GM12875 (cell line): ENCODE results near the gene MYT1.

ENCODE experiments used
- H3K4me3 ChIP-seq: one replicate; pipeline ENCODE4 v1.5.1; 2011; ENCODE audit warnings: low read depth, low read length, control low read depth
- TF ChIP-seq, protein P1 (sequence below): IDR thresholded peaks from 2 replicates; pipeline ENCODE4 v1.5.1; 2011; ENCODE audit warnings: low read depth, mild to moderate bottlenecking, control low read depth, inconsistent platforms, low read length, moderate library complexity, borderline replicate concordance; ENCODE audit not compliant: insufficient read depth

MYT1 gene

DNA sequence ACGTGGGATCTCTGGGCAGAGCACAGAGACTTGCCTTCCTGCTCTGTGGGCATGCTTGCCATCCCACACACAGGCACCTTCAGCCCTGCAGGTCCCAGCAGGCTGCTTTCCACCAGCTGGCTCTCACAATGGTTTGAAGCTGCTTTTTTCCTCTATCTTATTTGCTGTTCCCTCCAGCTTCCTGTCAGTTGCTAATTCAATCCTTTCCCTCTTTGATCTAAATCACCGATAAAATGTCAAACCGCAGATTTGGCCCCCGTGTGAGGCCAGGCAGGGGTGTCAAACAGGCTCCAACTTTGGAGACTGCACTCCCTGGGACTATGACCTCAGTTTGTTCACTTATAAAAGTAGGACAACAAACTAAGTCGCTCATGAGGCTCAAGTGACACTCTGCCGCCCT lies 50.7 kb downstream of the MYT1 start:
- TF ChIP-seq, protein P1, sequence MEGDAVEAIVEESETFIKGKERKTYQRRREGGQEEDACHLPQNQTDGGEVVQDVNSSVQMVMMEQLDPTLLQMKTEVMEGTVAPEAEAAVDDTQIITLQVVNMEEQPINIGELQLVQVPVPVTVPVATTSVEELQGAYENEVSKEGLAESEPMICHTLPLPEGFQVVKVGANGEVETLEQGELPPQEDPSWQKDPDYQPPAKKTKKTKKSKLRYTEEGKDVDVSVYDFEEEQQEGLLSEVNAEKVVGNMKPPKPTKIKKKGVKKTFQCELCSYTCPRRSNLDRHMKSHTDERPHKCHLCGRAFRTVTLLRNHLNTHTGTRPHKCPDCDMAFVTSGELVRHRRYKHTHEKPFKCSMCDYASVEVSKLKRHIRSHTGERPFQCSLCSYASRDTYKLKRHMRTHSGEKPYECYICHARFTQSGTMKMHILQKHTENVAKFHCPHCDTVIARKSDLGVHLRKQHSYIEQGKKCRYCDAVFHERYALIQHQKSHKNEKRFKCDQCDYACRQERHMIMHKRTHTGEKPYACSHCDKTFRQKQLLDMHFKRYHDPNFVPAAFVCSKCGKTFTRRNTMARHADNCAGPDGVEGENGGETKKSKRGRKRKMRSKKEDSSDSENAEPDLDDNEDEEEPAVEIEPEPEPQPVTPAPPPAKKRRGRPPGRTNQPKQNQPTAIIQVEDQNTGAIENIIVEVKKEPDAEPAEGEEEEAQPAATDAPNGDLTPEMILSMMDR, result no peak
- no peak overlapping the region for H3K4me3 ChIP-seq

- H3K4me3 ChIP-seq, result no peak overlapping the region
- TF ChIP-seq, protein P1, result no peak
Measured at GRCh38 chr20:64216036-64216435, 51.8 kb downstream of the MYT1 start.

- TF ChIP-seq, protein P1, result no peak
Measured at GRCh38 chr20:64216910-64217309, 52.7 kb downstream of the MYT1 start.

GRCh38 chr20:64217539-64218221 lies 53.4 kb downstream of the MYT1 start:
- TF ChIP-seq, protein P1, result no peak
- H3K4me3 ChIP-seq, result no peak overlapping the region

More at GRCh38 chr20:64216910-64217309, 52.7 kb downstream of the MYT1 start:
- H3K4me3 ChIP-seq, result no peak overlapping the region

DNA sequence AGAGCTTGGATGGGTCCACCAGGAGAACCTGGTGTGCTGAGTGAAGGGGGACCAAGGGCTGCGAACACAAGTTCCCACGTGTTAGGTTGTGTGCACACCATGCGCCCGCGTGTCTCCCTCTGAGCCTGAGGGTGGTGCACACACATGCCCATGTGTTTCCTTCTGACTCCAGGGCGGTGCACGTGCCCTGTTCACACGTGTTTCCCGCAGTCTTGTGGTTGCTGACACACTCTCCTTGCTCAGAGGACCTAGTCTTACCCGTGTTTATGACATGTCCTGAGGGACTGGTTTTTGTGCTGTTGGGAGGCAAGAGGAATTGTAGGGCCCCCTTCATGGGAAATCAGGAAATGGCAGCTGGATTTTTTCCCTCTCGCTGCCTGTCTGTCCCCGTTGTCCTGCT lies 55.0 kb downstream of the MYT1 start:
- no peak overlapping the region for H3K4me3 ChIP-seq
- TF ChIP-seq, protein P1, result no peak

DNA sequence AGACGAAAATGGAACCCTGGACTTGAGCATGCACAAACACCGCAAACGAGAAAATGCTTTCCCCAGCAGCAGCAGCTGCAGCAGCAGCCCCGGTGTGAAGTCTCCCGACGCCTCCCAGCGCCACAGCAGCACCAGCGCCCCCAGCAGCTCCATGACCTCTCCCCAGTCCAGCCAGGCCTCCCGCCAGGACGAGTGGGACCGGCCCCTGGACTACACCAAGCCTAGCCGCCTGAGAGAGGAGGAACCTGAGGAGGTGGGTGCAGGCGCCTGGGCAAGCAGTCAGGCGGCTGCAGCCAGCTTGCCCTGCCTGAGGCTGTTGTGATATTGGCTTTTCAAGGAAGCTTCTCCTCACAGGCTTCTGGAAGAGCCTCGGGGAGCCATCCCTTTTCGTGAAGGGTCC lies 55.5 kb downstream of the MYT1 start:
- no peak overlapping the region for H3K4me3 ChIP-seq
- TF ChIP-seq, protein P1, result no peak

GRCh38 chr20:64220420-64220819 lies 56.2 kb downstream of the MYT1 start:
- no peak overlapping the region for H3K4me3 ChIP-seq
- TF ChIP-seq, protein P1, result no peak
